Astrocyte (in vitro differentiated cells and primary cell): ENCODE data around the gene ZNF438. TPM values are rescaled to one million over a fixed set of nuclear protein-coding genes. Genes with fewer than 3 reads are reported as not detected.
A peak's percentile ranks its signal among the peaks of the same experiment; 100 is the strongest.

Experiments
- DNase-seq: peaks from one replicate; pipeline ENCODE4 v3.0.0-alpha.2; 2010; ENCODE audit warnings: low read depth
- FAIRE-seq: peaks from 2 replicates; lab custom pipeline; 2011; peaks lifted over from hg19 to GRCh38; lab: Jason Lieb, UNC
- H2AFZ ChIP-seq: 2 replicates; pipeline ENCODE4 v1.6.0; 2012; ENCODE audit warnings: low read depth, low read length, inconsistent platforms
- H3K27ac ChIP-seq: 2 replicates; pipeline ENCODE4 v1.5.1; 2011; ENCODE audit warnings: low read depth, low read length, inconsistent platforms
- H3K27me3 ChIP-seq: 2 replicates; pipeline ENCODE4 v1.6.0; 2011; ENCODE audit warnings: low read length, inconsistent platforms; ENCODE audit not compliant: insufficient read depth
- H3K36me3 ChIP-seq: 2 replicates; pipeline ENCODE4 v1.5.1; 2011; ENCODE audit warnings: low read length, inconsistent platforms; ENCODE audit not compliant: insufficient read depth
- H3K4me1 ChIP-seq: 2 replicates; pipeline ENCODE4 v1.5.1; 2011; ENCODE audit warnings: low read length, inconsistent platforms; ENCODE audit not compliant: insufficient read depth
- H3K4me2 ChIP-seq: 2 replicates; pipeline ENCODE4 v1.6.0; 2012; ENCODE audit warnings: low read length, inconsistent platforms
- H3K4me3 ChIP-seq: 2 replicates; pipeline ENCODE4 v1.5.1; 2011; ENCODE audit warnings: low read depth, mild to moderate bottlenecking, low read length, inconsistent platforms; ENCODE audit not compliant: insufficient read depth
- H3K79me2 ChIP-seq: 2 replicates; pipeline ENCODE4 v1.6.0; 2012; ENCODE audit warnings: mild to moderate bottlenecking, low read length, inconsistent platforms; ENCODE audit not compliant: insufficient read depth
- H3K9ac ChIP-seq: 2 replicates; pipeline ENCODE4 v1.6.0; 2012; ENCODE audit warnings: mild to moderate bottlenecking, low read length, inconsistent platforms
- H3K9me3 ChIP-seq: 2 replicates; pipeline ENCODE4 v1.5.1; 2012; ENCODE audit warnings: low read depth, mild to moderate bottlenecking, low read length, inconsistent platforms; ENCODE audit not compliant: insufficient read depth
- H4K20me1 ChIP-seq: 2 replicates; pipeline ENCODE4 v1.6.0; 2012; ENCODE audit warnings: low read length, inconsistent platforms; ENCODE audit not compliant: insufficient read depth
- H3K27ac Mint-ChIP-seq: one replicate; pipeline ENCODE4 v1.8.0; 2021; ENCODE audit warnings: mild to moderate bottlenecking, mixed read lengths; ENCODE audit not compliant: unreplicated experiment
- H3K27me3 Mint-ChIP-seq: one replicate; pipeline ENCODE4 v1.8.0; 2021; ENCODE audit warnings: low read depth, mixed read lengths; ENCODE audit not compliant: unreplicated experiment
- H3K36me3 Mint-ChIP-seq: one replicate; pipeline ENCODE4 v1.8.0; 2021; ENCODE audit warnings: low read depth, mixed read lengths; ENCODE audit not compliant: unreplicated experiment
- H3K4me1 Mint-ChIP-seq: one replicate; pipeline ENCODE4 v1.8.0; 2021; ENCODE audit warnings: low read depth, mixed read lengths; ENCODE audit not compliant: unreplicated experiment
- H3K4me3 Mint-ChIP-seq: one replicate; pipeline ENCODE4 v1.8.0; 2021; ENCODE audit warnings: mild to moderate bottlenecking, moderate library complexity, mixed read lengths; ENCODE audit not compliant: unreplicated experiment
- H3K9me3 Mint-ChIP-seq: one replicate; pipeline ENCODE4 v1.8.0; 2021; ENCODE audit warnings: mild to moderate bottlenecking, mixed read lengths; ENCODE audit not compliant: unreplicated experiment
- CTCF ChIP-seq: IDR thresholded peaks from 2 replicates; pipeline ENCODE4 v1.5.1; 2011; ENCODE audit warnings: low read depth, mild to moderate bottlenecking, inconsistent platforms, low read length, moderate library complexity; ENCODE audit not compliant: insufficient read depth
- EZH2 ChIP-seq: IDR thresholded peaks from 2 replicates; pipeline ENCODE4 v1.6.1; 2012; ENCODE audit warnings: mild to moderate bottlenecking, low read length, inconsistent platforms; ENCODE audit not compliant: insufficient read depth
- total RNA-seq: library from RNA; stranded (reverse); gene quantifications from 2 replicates; pipeline ENCODE4 v1.2.1, GENCODE V29; 2021

The ZNF438 gene
- total RNA-seq, 1 donor from 2014 or later, result 2.2 TPM

GRCh38 chr10:30855131-30855530 lies 176.5 kb downstream of the ZNF438 start:
- FAIRE-seq, result no peak
- no peaks in the 10 kb centered on the region for H3K9me3 Mint-ChIP-seq

GRCh38 chr10:30854656-30855055 lies 177.0 kb downstream of the ZNF438 start:
- Histone ChIP-seq H3K4me3 (no peak overlapping the region), H3K27ac (no peak overlapping the region), H3K9me3 (no peaks in the 10 kb centered on the region), H3K36me3 (no peaks in the 10 kb centered on the region), H3K27me3 (no peaks in the 10 kb centered on the region), H3K79me2 (no peaks in the 10 kb centered on the region), H3K4me1 (no peaks in the 10 kb centered on the region), H3K9ac (no peak overlapping the region), H4K20me1 (no peaks in the 10 kb centered on the region), H3K4me2 (peak overlapping the region; percentile 3), H2AFZ (no peak overlapping the region)
- TF ChIP-seq CTCF (no peak), EZH2 (no peak)
- Mint-ChIP-seq H3K36me3 (no peaks in the 10 kb centered on the region), H3K4me1 (peaks cover 4% of the 10 kb centered on the region), H3K27ac (no peak overlapping the region), H3K4me3 (no peak overlapping the region), H3K27me3 (no peaks in the 10 kb centered on the region), H3K9me3 (no peaks in the 10 kb centered on the region)
- DNase-seq (no peak), FAIRE-seq (no peak)

More at GRCh38 chr10:30855131-30855530, 176.5 kb downstream of the ZNF438 start:
- TF ChIP-seq CTCF, result no peak
- no peak for TF ChIP-seq EZH2
- Histone ChIP-seq H3K4me2 (no peak overlapping the region), H3K27me3 (no peaks in the 10 kb centered on the region), H3K79me2 (no peaks in the 10 kb centered on the region), H3K4me1 (no peaks in the 10 kb centered on the region), H2AFZ (no peak overlapping the region), H3K9me3 (no peaks in the 10 kb centered on the region), H3K4me3 (no peak overlapping the region), H3K36me3 (no peaks in the 10 kb centered on the region), H3K27ac (no peak overlapping the region), H4K20me1 (no peaks in the 10 kb centered on the region), H3K9ac (no peak overlapping the region)
- no peaks in the 10 kb centered on the region for H3K27me3 Mint-ChIP-seq
- peaks cover 4% of the 10 kb centered on the region for H3K4me1 Mint-ChIP-seq
- H3K36me3 Mint-ChIP-seq, result no peaks in the 10 kb centered on the region
- no peak overlapping the region for H3K27ac Mint-ChIP-seq
- no peak for DNase-seq
- no peak overlapping the region for H3K4me3 Mint-ChIP-seq

GRCh38 chr10:30853066-30853465 lies 178.6 kb downstream of the ZNF438 start:
- no peak overlapping the region for H3K4me2 ChIP-seq
- H3K27ac ChIP-seq, result no peak overlapping the region
- H3K79me2 ChIP-seq, result no peaks in the 10 kb centered on the region
- H3K4me1 Mint-ChIP-seq, result peaks cover 2% of the 10 kb centered on the region
- no peaks in the 10 kb centered on the region for H3K27me3 ChIP-seq
- no peak overlapping the region for H3K9ac ChIP-seq
- no peak for DNase-seq
- H3K4me3 Mint-ChIP-seq, result no peak overlapping the region
- TF ChIP-seq EZH2, result no peak
- no peak for TF ChIP-seq CTCF
- H3K4me1 ChIP-seq, result no peaks in the 10 kb centered on the region
- no peaks in the 10 kb centered on the region for H3K9me3 ChIP-seq
- H3K27me3 Mint-ChIP-seq, result no peaks in the 10 kb centered on the region
- no peak overlapping the region for H3K27ac Mint-ChIP-seq
- no peak overlapping the region for H3K4me3 ChIP-seq
- peaks cover 5% of the 10 kb centered on the region for H3K9me3 Mint-ChIP-seq
- no peaks in the 10 kb centered on the region for H4K20me1 ChIP-seq
- no peak overlapping the region for H2AFZ ChIP-seq
- FAIRE-seq, result peak; percentile 26
- peaks cover 5% of the 10 kb centered on the region for H3K36me3 Mint-ChIP-seq
- H3K36me3 ChIP-seq, result no peaks in the 10 kb centered on the region
